Amniotic stem cell (primary cell): Measurements from ENCODE around the gene CMSS1.
A peak's percentile ranks its signal among the peaks of the same experiment; 100 is the strongest.

Experiments used
- DNase-seq: peaks from one replicate; lab custom pipeline; 2025; lab: John Stamatoyannopoulos, UW

The CMSS1 gene

DNA sequence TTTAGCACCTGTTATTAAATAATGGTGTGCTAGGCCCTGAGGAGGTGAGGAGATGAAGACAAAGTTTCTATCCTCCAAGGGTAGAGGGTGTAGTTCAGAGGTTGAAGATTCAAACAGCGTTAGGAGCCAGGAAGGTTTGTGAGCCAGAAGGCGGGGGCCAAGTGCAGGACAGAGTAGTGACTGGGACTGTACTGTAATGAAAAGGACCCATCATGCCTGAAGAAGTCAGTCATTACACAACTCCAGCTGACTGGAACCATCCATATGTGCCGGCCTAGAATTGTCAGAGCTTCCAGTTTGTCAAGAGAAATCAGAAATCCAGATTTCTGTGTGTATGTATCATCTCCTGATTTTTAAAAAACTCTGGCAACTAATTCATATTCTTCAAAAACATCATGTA, 241.8 kb downstream of the CMSS1 start:
- DNase-seq: no peak

DNA sequence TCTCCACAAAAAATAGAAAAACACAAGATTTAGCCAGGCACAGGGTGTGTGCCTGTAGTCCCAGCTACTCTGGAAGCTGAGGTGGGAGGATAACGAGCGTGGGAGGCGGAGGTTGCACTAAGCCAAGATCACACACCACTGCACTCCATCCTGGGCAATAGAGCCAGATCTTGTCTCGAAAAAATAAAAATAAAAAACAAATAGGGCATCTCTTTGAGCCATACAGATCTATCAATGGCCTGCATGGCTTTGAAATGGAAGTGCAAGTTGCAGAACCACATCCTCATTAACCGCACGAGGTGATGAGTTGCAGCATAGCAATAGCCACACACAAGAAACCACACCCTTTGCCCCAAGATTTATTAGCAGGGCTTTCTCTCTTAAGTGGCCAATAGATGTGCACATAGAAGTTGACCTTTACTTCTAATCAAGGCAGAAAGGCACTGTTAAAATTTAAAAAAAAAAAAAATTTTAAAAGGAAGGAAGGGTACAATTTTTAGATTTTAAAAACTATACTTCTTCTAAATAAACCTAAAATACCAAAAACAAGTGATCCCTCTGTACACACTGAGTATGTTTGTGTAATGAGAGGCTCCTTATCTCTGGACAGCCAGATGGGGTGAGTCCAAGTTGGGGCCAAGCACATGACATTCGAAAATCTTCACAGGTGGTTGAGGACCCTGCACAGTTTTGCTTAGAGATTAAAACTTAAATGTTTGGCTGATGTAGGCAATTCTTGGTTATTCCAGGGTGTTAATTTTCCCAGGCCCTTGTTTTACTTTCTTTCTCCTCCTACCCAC, 243.2 kb downstream of the CMSS1 start:
- no peak for DNase-seq

- DNase-seq: no peak
Observed at GRCh38 chr3:100062665-100063064, 245.0 kb downstream of the CMSS1 start.

DNA sequence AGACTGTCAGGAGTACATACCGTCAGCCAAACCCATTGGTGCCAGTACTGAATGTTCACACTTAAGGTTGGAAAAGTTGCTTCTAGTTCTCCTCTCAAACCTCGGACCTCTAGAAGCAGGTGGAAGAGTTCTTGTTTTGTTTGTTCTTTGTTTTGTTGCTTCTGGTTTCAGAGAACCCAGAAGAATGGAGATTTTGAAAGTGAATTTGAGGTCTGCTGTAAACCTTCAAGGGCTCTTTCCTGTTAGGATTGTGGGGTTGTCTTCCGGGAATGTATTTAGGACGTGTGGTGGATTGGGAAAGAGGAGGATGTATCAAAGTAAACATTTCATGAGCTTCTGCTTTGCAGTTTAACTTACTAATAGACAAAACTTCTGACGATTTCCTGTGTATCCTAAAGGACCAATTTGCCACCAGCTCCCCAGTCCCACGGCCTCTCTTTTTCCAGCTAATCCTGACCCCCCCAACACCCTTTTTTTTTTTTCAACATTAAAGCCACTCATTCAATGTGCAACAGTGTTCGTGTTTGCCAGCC, 246.3 kb downstream of the CMSS1 start:
- DNase-seq: no peak

DNA sequence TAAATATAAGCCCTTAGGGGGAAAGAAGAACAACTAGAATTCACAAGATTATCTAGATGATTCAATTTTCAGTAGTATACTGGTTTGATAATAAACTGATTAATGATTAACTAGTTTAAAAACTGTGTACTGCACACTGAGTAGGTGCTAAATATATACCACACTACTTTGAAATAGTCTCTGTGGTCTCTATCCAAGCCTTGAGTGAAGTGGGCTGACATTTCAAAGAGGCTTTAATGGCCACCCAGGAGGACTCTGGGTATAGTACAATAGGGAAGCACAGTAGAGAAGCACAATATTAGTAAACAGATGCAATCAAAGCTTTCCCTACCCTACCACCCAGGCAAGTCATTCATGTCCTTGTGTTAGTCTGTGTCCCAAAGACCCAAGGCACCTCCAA, 249.9 kb downstream of the CMSS1 start:
- DNase-seq: no peak

DNA sequence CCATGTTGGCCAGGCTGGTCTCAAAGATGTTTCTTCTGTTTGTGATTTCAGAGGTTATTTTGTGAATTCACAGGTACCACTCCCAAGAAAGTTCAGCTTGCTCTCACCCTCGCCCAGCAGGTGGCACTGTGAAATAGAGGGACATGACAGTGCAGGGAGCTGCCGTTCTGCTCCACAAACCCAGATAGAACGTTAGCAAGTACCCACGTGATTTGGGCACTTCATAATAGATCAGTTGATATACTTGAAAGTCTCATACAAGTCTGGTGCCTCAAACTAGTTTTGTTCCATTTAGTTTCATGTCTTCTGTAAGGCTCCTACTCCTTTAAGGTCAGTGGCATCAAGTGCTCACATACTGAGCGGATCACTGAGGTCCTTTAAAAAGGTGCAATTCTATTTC, 251.2 kb downstream of the CMSS1 start:
- peak; percentile 43 for DNase-seq

DNA sequence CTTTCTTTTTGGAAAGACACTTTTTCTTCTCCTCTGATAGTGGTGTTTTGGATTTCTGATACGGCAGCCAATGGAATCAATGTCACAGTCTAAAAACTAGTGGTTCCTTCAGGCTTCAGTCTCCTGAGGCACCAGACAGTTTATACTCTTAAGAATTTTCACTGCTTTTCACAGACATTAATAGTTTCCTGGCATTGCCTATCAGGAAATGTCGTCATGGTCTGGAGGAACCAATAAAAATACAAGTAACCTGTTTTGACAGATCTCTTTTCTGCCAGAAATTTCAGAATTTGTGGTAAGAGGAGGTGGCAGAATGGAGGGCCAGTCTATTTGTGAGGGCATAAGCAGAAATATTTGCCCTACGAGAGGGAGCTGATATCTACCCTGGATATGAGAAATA, 251.8 kb downstream of the CMSS1 start:
- no peak for DNase-seq

- DNase-seq: no peak
Observed at GRCh38 chr3:100072326-100073048, 254.8 kb downstream of the CMSS1 start.

DNA sequence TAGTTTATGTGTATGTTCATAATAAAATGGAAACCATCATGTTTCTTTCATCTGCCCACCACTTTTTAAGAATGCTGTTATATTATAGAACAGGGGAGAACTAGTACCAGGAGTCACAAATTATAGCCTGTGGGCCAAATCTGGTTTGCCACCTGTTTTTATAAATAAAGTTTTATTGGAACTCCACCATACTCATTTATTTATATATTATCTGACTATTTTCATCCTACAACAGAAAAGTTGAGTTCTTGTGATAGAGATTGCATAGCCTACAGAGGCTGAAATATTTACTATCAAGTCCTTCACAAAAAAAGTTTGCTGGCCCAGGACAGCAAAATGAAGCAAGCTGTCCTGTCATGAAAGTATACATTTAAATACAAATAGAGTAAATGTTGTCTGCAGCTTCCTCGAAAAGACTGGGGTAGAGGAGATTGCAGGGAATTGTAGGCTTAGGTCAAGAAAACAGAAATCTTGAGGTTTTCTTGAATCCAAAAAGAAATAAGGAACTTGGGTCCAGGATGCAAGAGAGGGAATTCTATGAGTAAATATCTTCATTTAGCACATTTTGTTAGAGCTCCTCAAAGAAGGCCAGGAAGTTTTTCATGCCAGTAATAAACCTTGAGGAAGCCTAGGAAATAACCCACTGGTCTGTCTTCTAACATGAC, 255.5 kb downstream of the CMSS1 start:
- DNase-seq: no peak

DNA sequence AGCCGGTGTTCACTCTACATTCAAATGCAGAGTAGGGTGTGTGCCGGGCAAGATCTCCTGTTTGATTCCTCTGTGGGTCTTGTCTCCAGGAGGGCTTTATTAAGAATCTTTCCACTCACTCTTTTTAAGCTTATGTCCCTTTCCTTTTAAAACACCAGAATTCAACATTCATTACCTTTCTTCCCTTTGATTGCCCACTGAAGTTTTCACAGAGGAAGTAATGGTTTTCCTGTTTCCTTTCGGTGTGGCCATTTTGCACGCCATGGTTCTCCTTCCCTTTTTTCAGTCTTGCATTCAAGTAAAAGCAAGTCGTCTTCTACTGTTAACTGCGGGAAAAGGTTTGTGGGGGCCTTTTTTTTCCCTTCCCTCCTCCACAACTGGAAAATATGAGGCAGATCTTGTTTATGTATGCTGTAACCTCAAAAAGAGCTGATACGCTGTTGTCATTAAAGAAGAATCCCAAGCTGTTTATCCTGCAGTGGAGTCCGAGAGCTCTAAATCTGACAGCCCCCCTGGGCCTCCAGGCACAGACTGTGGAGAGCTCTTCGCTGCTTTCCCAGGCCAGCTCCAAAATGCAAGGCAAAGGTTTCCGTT, 256.1 kb downstream of the CMSS1 start:
- peak; percentile 28 for DNase-seq

DNA sequence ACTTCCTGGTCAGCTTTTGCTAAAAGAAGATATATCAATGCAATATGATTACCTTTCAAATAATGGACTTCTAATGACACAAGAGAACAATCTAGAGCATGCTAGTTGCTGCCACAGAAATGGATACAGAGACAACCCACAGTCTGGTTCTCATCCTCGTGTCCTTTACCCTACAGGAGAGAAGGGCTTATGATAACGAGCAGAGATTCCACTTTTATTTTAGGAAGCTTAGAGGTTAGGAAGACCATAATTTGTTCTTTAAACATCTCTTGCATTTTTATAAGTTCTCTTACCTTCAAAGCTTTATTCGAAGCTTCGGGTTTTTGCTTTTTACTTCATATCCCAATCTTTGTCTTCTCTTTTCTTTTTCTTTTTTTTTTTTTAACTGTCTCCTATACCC, 257.5 kb downstream of the CMSS1 start:
- DNase-seq: no peak

DNA sequence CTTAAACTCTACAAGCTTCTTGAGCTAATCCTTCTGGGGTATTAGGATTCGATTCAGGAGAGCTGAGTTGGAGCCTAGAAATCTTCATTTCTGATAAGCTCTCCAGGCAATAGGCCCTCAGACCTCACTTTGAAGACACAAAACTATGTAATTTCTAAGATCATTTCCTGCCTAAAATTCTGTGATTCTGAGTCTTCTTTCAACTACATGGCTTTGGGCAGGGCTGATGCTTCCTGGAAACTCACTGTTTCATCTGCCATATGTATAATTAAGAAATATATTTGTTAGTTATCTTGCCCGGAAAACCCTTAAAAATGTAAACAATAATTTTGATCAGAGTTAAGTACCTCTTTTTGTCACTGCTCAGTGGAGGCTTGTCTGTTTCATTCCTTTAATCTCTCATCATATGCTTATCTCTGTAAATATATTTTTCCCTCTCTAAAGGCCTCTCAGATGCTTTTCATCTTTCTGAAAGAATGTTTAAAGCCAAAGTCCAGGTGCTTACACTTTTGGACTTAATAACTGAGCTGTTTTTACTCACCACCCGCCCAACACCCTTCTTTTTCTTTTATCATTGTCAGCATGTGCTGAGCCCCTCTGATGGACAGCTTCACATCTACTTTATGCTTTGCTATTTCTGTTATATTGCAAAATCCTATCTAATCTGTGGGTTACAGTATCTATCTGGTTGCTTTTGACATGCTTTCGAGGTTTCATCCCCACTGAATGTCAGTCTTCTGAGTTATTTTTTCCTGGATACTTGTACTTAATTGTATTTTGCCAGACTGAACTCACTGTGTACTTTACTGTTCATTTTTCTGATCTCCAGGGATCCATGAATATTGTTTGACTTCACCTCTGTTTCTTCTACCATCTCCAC, 258.4 kb downstream of the CMSS1 start:
- no peak for DNase-seq

DNA sequence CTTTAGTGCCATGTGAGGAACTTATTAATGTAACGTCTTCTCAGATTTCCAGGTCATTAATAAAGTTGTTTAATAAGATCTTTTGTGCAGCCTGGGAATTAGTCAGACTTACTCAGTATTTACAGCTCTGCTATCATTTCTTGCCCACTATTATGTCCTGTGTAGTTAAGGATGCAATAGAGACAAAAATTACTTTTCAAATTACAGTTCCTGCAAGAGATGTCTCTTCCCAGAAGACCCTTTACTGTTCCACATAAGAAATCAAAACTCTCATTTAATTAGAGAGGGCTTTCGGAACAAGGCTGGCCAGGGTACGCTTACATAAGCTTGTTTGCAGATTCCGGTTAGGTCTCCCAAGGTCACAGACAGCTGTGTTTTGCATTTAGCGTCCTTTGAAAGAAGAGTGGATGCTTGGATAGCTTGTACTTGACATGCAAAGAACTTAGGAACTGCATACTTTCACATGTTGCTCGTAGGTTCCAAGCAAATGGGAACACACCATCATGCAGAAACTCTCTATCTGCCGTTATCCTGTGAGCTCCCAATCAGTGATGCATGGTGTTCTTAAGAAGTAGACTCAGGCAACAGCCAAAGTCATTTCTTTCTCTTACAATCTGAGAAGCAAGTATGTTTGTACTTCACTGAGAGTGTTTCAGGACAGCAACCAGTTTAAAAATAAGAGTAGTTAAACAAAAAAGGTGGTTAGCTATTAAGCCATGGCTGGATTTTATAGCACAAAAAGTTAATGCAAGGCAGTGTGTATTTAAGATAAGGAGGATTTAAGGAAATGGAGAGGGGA, 259.3 kb downstream of the CMSS1 start:
- DNase-seq: no peak

GRCh38 chr3:100079328-100079727, 261.7 kb downstream of the CMSS1 start:
- no peak for DNase-seq

- no peak for DNase-seq
Observed at GRCh38 chr3:100080573-100080972, 262.9 kb downstream of the CMSS1 start.

- DNase-seq: no peak
Observed at GRCh38 chr3:100081311-100081710, 263.6 kb downstream of the CMSS1 start.

DNA sequence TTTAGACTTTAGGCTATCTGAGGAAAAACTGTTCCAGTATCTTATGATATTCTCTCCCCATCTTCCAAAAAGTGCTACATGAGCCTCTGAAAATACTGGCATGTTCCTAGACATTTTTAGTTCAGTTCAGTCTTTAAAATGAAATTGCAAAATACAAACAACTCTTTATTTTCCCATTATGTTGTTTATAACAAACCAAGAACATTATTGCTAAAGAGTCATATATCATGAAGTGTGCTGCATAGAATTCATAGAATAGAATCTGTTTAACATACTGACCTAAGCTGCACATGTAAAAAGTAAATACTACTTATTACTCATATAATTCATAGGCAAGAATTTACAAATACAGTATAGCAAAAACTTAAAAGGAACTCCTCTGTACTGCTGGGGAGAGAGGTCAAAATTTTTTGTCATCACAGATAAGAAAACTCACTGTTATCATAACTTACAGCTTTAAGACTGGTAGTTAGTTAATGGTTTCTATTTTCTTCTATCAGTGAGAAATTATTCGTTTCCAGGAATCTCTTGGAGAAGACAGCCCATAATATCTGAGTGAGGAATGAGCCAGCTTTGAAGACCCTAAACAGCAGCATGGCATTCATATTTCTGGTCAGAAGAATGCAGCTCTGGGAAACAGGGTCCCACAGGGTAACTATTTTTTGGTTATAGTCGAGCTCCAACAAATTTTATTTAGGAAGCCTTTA, 264.5 kb downstream of the CMSS1 start:
- DNase-seq: no peak

DNA sequence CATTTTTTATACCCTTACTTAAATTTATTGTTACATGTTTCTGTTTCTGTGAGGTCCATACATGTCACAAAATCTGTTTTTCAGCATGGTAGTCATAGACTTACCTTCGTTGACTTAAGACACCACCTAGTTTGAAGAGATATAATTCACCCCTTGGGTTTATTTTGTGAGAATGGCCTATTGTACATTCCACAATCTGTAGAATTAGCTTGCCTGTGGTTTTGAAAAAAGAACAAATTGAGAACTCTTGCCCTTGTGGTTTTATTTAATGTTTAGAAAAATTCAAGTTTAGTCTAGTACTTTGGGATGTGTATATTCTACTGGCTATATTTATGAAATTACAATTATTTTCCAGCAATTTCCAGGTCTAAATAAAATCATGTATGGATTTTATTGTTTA, 265.1 kb downstream of the CMSS1 start:
- DNase-seq: no peak

- no peak for DNase-seq
Observed at GRCh38 chr3:100083209-100083608, 265.5 kb downstream of the CMSS1 start.
